HUES64 (cell line): ENCODE data around the gene ITSN2.

Experiments used
- H3K27ac ChIP-seq: 2 replicates; pipeline ENCODE4 v1.7.0; 2013; ENCODE audit warnings: low read depth, low read length, inconsistent platforms
- H3K27me3 ChIP-seq: 2 replicates; pipeline ENCODE4 v1.6.1; 2013; ENCODE audit warnings: mild to moderate bottlenecking, low read length; ENCODE audit not compliant: insufficient read depth
- H3K36me3 ChIP-seq: 2 replicates; pipeline ENCODE4 v1.6.1; 2013; ENCODE audit warnings: mild to moderate bottlenecking, low read length; ENCODE audit not compliant: insufficient read depth
- H3K4me1 ChIP-seq: 2 replicates; pipeline ENCODE4 v1.6.1; 2013; ENCODE audit warnings: mild to moderate bottlenecking, low read length, moderate library complexity; ENCODE audit not compliant: insufficient read depth
- H3K4me3 ChIP-seq: 2 replicates; pipeline ENCODE4 v1.5.1; 2013; ENCODE audit warnings: mild to moderate bottlenecking, low read length, moderate library complexity
- H3K9ac ChIP-seq: 2 replicates; pipeline ENCODE4 v1.6.1; 2013; ENCODE audit warnings: mild to moderate bottlenecking, low read depth, low read length
- H3K9me3 ChIP-seq: 2 replicates; pipeline ENCODE4 v1.6.1; 2013; ENCODE audit warnings: low read depth, low read length; ENCODE audit not compliant: insufficient read depth
- WGBS: fragments of 150-250, 120-280 bp; methylation state at CpG from one replicate; pipeline ENCODE4 v1.1.7; 2013; ENCODE audit warnings: missing lambda C conversion rate; 5-methylcytosine and 5-hydroxymethylcytosine counted together

Gene ITSN2

GRCh38 chr2:24210723-24211122 lies 149.6 kb downstream of the ITSN2 start:
- 96% methylated on average over 21 of the region's 21 CpGs for WGBS
- Histone ChIP-seq H3K9ac (no peak overlapping the region), H3K9me3 (no peaks in the 10 kb centered on the region), H3K36me3 (no peaks in the 10 kb centered on the region), H3K27me3 (no peaks in the 10 kb centered on the region), H3K4me1 (no peaks in the 10 kb centered on the region), H3K4me3 (no peak overlapping the region), H3K27ac (no peak overlapping the region)

GRCh38 chr2:24210106-24210455 lies 150.3 kb downstream of the ITSN2 start:
- Histone ChIP-seq H3K27ac (no peak overlapping the region), H3K4me3 (no peak overlapping the region), H3K9ac (no peak overlapping the region), H3K36me3 (no peaks in the 10 kb centered on the region), H3K27me3 (no peaks in the 10 kb centered on the region), H3K4me1 (no peaks in the 10 kb centered on the region), H3K9me3 (no peaks in the 10 kb centered on the region)
- 97% methylated on average over 2 of the region's 2 CpGs for WGBS

GRCh38 chr2:24209389-24210105 lies 150.8 kb downstream of the ITSN2 start:
- Histone ChIP-seq H3K9me3 (no peaks in the 10 kb centered on the region), H3K4me3 (no peak overlapping the region), H3K9ac (no peak overlapping the region), H3K4me1 (no peaks in the 10 kb centered on the region), H3K27me3 (no peaks in the 10 kb centered on the region), H3K27ac (no peak overlapping the region), H3K36me3 (no peaks in the 10 kb centered on the region)
- WGBS, result 94% methylated on average over 17 of the region's 17 CpGs

GRCh38 chr2:24208490-24208889 lies 151.8 kb downstream of the ITSN2 start:
- no peaks in the 10 kb centered on the region for H3K9me3 ChIP-seq
- H3K4me1 ChIP-seq, result no peaks in the 10 kb centered on the region
- no peak overlapping the region for H3K9ac ChIP-seq
- no peaks in the 10 kb centered on the region for H3K27me3 ChIP-seq
- WGBS, result 94% methylated on average over 16 of the region's 16 CpGs
- H3K36me3 ChIP-seq, result no peaks in the 10 kb centered on the region
- no peak overlapping the region for H3K4me3 ChIP-seq
- no peak overlapping the region for H3K27ac ChIP-seq

- no peak overlapping the region for H3K9ac ChIP-seq
- no peak overlapping the region for H3K27ac ChIP-seq
- no peaks in the 10 kb centered on the region for H3K9me3 ChIP-seq
- H3K36me3 ChIP-seq, result no peaks in the 10 kb centered on the region
- H3K4me1 ChIP-seq, result no peaks in the 10 kb centered on the region
- H3K27me3 ChIP-seq, result no peaks in the 10 kb centered on the region
- no peak overlapping the region for H3K4me3 ChIP-seq
- 84% methylated on average over 11 of the region's 11 CpGs for WGBS
These were observed 153.0 kb downstream of the ITSN2 start for GRCh38 chr2:24207359-24207758.

GRCh38 chr2:24206714-24207113 lies 153.6 kb downstream of the ITSN2 start:
- H3K9ac ChIP-seq, result no peak overlapping the region
- H3K27me3 ChIP-seq, result no peaks in the 10 kb centered on the region
- H3K9me3 ChIP-seq, result no peaks in the 10 kb centered on the region
- H3K4me1 ChIP-seq, result no peaks in the 10 kb centered on the region
- no peaks in the 10 kb centered on the region for H3K36me3 ChIP-seq
- H3K27ac ChIP-seq, result no peak overlapping the region
- H3K4me3 ChIP-seq, result no peak overlapping the region
- 80% methylated on average over 8 of the region's 8 CpGs for WGBS

- Histone ChIP-seq H3K27ac (no peak overlapping the region), H3K27me3 (no peaks in the 10 kb centered on the region), H3K36me3 (no peaks in the 10 kb centered on the region), H3K4me1 (no peaks in the 10 kb centered on the region), H3K4me3 (no peak overlapping the region), H3K9ac (no peak overlapping the region), H3K9me3 (no peaks in the 10 kb centered on the region)
- 83% methylated on average over 6 of the region's 6 CpGs for WGBS
These were observed 154.1 kb downstream of the ITSN2 start for GRCh38 chr2:24206242-24206641.

GRCh38 chr2:24205131-24205530 lies 155.2 kb downstream of the ITSN2 start:
- Histone ChIP-seq H3K27me3 (no peaks in the 10 kb centered on the region), H3K4me3 (no peak overlapping the region), H3K9me3 (no peaks in the 10 kb centered on the region), H3K27ac (no peak overlapping the region), H3K9ac (no peak overlapping the region), H3K4me1 (no peaks in the 10 kb centered on the region), H3K36me3 (no peaks in the 10 kb centered on the region)
- WGBS, result 91% methylated on average over 4 of the region's 4 CpGs

- H3K9ac ChIP-seq, result no peak overlapping the region
These were observed 155.8 kb downstream of the ITSN2 start for GRCh38 chr2:24204505-24204904.

GRCh38 chr2:24203787-24204150 lies 156.6 kb downstream of the ITSN2 start:
- WGBS, result 94% methylated on average over 5 of the region's 5 CpGs
- Histone ChIP-seq H3K27me3 (no peaks in the 10 kb centered on the region), H3K9me3 (no peaks in the 10 kb centered on the region), H3K4me1 (no peaks in the 10 kb centered on the region), H3K27ac (no peak overlapping the region), H3K36me3 (no peaks in the 10 kb centered on the region), H3K4me3 (no peak overlapping the region), H3K9ac (no peak overlapping the region)

More at GRCh38 chr2:24204505-24204904, 155.8 kb downstream of the ITSN2 start:
- H3K4me3 ChIP-seq, result no peak overlapping the region
- no peaks in the 10 kb centered on the region for H3K27me3 ChIP-seq
- H3K4me1 ChIP-seq, result no peaks in the 10 kb centered on the region
- WGBS, result 94% methylated on average over 12 of the region's 12 CpGs
- H3K36me3 ChIP-seq, result no peaks in the 10 kb centered on the region
- H3K27ac ChIP-seq, result no peak overlapping the region
- no peaks in the 10 kb centered on the region for H3K9me3 ChIP-seq

GRCh38 chr2:24203029-24203786 lies 157.1 kb downstream of the ITSN2 start:
- no peak overlapping the region for H3K27ac ChIP-seq
- H3K4me3 ChIP-seq, result no peak overlapping the region
- no peaks in the 10 kb centered on the region for H3K4me1 ChIP-seq
- H3K36me3 ChIP-seq, result no peaks in the 10 kb centered on the region
- H3K9me3 ChIP-seq, result no peaks in the 10 kb centered on the region
- WGBS, result 89% methylated on average over 19 of the region's 19 CpGs
- no peak overlapping the region for H3K9ac ChIP-seq
- H3K27me3 ChIP-seq, result no peaks in the 10 kb centered on the region
